GM12872 (cell line): ENCODE data around the gene AGO3.

ENCODE experiments used
- TF ChIP-seq, protein P1 (sequence below): IDR thresholded peaks from 3 replicates; pipeline ENCODE4 v1.5.1; 2011; ENCODE audit warnings: low read depth, mild to moderate bottlenecking, low read length, moderate library complexity; ENCODE audit not compliant: insufficient read depth

The AGO3 gene

DNA sequence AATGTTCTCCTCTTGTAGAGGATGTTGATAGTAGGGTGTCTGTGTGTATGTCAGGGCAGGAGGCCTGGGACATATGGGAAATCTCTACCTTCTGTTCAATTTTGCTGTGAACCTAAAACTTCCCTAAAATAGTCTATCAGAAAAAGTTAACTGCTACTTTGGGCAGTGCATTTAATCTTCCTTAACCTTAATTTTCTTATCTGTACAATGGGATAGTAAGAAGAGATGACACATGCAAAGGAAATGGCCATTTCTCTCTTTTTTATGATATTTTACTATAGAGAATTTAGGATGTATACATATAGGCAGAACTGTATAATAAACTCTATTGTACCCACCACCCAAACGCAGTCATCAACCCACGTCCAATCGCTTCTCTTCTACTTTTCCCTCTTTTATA is 8.6 kb downstream of the AGO3 start:
- TF ChIP-seq, protein P1, sequence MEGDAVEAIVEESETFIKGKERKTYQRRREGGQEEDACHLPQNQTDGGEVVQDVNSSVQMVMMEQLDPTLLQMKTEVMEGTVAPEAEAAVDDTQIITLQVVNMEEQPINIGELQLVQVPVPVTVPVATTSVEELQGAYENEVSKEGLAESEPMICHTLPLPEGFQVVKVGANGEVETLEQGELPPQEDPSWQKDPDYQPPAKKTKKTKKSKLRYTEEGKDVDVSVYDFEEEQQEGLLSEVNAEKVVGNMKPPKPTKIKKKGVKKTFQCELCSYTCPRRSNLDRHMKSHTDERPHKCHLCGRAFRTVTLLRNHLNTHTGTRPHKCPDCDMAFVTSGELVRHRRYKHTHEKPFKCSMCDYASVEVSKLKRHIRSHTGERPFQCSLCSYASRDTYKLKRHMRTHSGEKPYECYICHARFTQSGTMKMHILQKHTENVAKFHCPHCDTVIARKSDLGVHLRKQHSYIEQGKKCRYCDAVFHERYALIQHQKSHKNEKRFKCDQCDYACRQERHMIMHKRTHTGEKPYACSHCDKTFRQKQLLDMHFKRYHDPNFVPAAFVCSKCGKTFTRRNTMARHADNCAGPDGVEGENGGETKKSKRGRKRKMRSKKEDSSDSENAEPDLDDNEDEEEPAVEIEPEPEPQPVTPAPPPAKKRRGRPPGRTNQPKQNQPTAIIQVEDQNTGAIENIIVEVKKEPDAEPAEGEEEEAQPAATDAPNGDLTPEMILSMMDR, result no peak

DNA sequence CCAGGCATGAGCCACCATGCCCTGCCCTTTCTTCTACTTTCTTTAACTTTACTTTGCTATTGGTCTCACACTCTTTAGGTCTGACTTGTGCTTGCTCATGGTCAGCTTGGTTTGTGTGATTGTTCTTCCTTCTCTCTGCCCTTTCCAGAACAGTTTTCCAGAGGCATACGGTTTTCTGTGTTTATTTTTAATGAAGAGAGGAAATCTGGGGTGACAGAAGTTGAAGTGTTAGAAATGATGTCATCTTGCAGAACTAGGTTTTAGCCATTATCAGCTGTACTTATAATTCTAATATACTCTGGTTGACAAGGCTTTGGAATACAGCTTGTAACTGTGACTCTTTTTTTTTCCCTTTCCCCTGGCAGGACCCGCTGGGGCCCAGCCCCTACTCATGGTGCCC is 14.4 kb downstream of the AGO3 start:
- TF ChIP-seq, protein P1, result no peak

DNA sequence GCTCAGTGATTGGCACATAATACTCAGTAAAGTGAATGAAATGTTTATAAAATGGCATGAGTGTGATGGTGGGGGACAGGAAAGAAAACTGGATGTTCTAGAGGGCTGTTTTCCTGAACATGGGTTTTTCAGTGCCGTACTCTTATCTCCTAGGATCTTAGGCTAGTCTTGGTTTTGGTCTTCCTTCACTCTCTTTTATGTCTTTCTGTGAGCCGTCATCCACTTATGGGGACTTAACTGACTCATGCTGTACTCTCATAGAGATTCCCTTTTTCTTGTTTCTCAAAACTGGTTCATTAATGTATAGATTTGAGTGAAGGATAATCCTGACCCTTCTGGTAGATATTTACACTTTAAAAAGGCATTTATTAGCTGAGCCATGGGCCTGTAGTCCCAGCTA is 16.6 kb downstream of the AGO3 start:
- TF ChIP-seq, protein P1, result no peak

DNA sequence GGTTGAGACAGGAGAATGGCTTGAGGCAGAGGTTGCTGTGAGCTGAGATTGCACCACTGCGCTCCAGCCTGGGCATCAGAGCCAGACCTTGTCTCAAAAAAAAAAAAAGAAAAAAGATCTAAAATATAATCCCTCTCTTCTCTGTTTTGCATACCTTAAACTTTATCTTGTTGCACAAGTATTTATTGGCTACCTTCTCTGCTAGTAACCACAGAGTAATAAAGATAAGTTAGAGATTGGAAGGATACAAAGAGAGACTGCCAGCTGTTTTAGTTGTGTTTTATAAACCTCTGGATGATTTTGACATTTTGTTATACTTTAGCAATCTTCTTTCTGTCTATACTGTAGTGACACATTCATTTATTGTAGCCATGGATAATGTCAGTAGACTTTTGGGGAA is 27.7 kb downstream of the AGO3 start:
- TF ChIP-seq, protein P1, result no peak

DNA sequence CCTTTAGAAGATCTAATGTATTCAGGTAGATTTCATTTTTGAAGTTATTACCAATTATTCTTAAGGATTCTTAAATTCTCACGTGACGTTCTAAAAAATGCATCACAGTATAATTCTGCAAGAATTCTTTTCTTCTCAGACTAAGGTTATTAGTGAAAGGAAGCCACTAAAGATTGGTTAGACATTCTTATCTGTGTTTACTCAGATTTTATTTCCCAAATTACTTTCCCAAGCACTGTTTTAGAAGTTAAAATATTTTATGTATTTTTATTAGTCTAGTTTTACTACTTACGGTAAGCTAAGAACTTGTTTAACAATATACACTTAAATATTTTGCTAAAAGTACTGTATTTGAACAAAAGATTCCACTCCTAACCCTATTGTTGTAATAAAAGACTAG is 28.4 kb downstream of the AGO3 start:
- TF ChIP-seq, protein P1, result no peak

DNA sequence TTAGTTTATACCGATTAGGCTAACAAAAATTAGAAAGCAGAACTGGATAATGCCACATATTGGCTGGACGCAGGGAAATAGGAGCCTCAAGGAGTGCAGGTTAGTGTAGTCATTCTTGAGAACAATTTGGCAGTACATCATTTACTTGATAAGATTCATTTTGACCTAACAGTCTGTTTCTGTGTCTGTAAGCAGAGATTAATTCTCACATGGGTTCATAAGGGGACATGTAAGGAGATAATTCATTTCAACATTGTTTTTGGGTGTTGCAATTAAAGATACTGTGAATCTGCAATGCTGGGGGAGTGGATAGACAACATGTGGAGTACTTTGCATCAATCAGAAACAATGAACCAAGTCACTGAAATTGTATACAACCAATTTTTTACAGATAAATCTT is 32.0 kb downstream of the AGO3 start:
- TF ChIP-seq, protein P1, result no peak

DNA sequence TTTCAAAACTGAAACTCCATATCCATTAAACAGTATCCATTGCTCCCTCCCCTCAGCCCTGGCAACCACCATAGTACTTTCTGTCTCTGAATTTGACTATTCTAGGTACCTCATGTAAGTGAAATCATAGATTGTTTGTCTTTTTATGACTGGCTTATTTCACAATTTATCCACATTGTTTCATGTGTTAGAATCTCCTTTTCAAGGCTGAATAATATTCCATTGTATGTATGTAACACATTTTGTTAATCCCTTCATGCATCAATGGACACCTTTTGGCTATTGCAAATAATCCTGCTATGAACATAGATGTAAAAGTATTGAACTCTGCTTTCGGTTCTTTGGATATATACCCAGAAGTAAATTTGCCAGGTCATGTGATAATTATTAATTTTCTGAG is 37.5 kb downstream of the AGO3 start:
- TF ChIP-seq, protein P1, result no peak

DNA sequence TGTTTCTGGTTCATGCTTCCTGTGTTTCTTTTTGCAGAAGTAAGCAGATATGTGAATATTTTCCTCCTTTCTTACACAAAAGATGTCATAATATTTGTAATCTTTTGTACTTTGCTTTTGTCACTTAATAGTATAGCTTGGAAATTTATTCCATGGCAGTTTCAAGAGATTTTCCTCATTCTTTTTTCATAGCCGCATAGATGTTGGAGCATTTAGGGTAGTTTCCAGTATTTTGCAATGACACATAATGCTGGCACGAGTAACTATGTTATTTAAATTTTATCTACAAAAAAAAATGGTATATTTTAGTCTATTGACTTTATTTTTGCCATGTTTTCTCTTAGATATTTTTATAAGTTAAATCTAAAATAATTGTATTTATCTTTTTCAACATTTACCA is 40.7 kb downstream of the AGO3 start:
- TF ChIP-seq, protein P1, result no peak
